H1 (cell line): Measurements from ENCODE around the gene CCT6A. TPM values are rescaled to one million over a fixed set of nuclear protein-coding genes. Genes with fewer than 3 reads are reported as not detected.
A peak's percentile ranks its signal among the peaks of the same experiment; 100 is the strongest.

Experiments
- ASH2L ChIP-seq: fragments of 200-600, 300-600 bp; sonication (generic); IDR thresholded peaks from one replicate; pipeline ENCODE4 v1.7.1; 2017; ENCODE audit warnings: low read length
- BACH1 ChIP-seq: IDR thresholded peaks from 2 replicates; pipeline ENCODE4 v1.6.1; 2012; ENCODE audit warnings: low read length, improper control_type of control experiment
- BRCA1 ChIP-seq: IDR thresholded peaks from 2 replicates; pipeline ENCODE4 v1.6.1; 2012; ENCODE audit warnings: low read depth, low read length, improper control_type of control experiment
- CBX5 ChIP-seq: fragments of 300-800, 300-1000 bp; sonication (generic); IDR thresholded peaks from 2 replicates; pipeline ENCODE4 v1.7.1; 2016; ENCODE audit warnings: antibody characterized with exemption, low read length, low read depth
- CBX8 ChIP-seq: fragments of 300-800, 300-1000 bp; sonication (generic); IDR thresholded peaks from 2 replicates; pipeline ENCODE4 v1.7.1; 2016; ENCODE audit warnings: low read depth, low read length, borderline replicate concordance
- CTBP2 ChIP-seq: IDR thresholded peaks from 2 replicates; pipeline ENCODE4 v1.7.0; 2011; ENCODE audit warnings: borderline replicate concordance, mild to moderate bottlenecking, moderate library complexity, mixed read lengths, low read length; ENCODE audit not compliant: insufficient read depth, insufficient read length
- HDAC2 ChIP-seq, 2 experiments: fragments of 300-600 bp in 1 of 2; sonication (generic) in 1 of 2; IDR thresholded peaks; 2 replicates each; pipeline ENCODE4 v1.6.1; 2011 to 2012; ENCODE audit warnings: low read depth in 2 of 2, low read length in 2 of 2, mild to moderate bottlenecking in 2 of 2, moderate library complexity in 2 of 2, borderline replicate concordance in 1 of 2, inconsistent platforms in 1 of 2
- JUN ChIP-seq: IDR thresholded peaks from 2 replicates; pipeline ENCODE4 v1.6.1; 2011; ENCODE audit warnings: low read depth, mild to moderate bottlenecking, improper control_type of control experiment, low read length
- JUND ChIP-seq: IDR thresholded peaks from 2 replicates; pipeline ENCODE4 v1.6.1; 2011; ENCODE audit warnings: mild to moderate bottlenecking, improper control_type of control experiment, low read length
- MAFK ChIP-seq: IDR thresholded peaks from 2 replicates; pipeline ENCODE4 v1.6.1; 2012; ENCODE audit warnings: low read depth, mild to moderate bottlenecking, improper control_type of control experiment, low read length
- POLR2A ChIP-seq, 2 experiments: IDR thresholded peaks; 1 replicate in 1 of 2; 2 replicates in 1 of 2; pipeline ENCODE4 v1.6.1; 2011; ENCODE audit warnings: low read depth in 2 of 2, low read length in 2 of 2, mild to moderate bottlenecking in 2 of 2; ENCODE audit errors: control extremely low read depth in 1 of 2
- RFX5 ChIP-seq: IDR thresholded peaks from 2 replicates; pipeline ENCODE4 v1.6.1; 2011; ENCODE audit warnings: low read depth, low read length, improper control_type of control experiment, borderline replicate concordance
- SIN3A ChIP-seq, 2 experiments: IDR thresholded peaks in 1 of 2; conservative IDR thresholded peaks in 1 of 2; 2 replicates each; pipeline ENCODE4 v1.6.1; 2011 to 2012; ENCODE audit warnings: low read length in 2 of 2, improper control_type of control experiment in 1 of 2, low read depth in 1 of 2, mild to moderate bottlenecking in 1 of 2
- SIRT6 ChIP-seq: IDR thresholded peaks from one replicate; pipeline ENCODE4 v1.7.1; 2012; ENCODE audit warnings: low read length, inconsistent platforms
- TAF7 ChIP-seq: optimal IDR thresholded peaks from 2 replicates; pipeline ENCODE3; 2011; ENCODE audit warnings: low read depth, mild to moderate bottlenecking, inconsistent platforms, low read length, moderate library complexity, borderline replicate concordance
- polyA plus RNA-seq, 7 experiments: library from polyadenylated mRNA; depleted of rRNA in 3 of 7; stranded (reverse) in 5 of 7; unstranded in 2 of 7; fragments of >200 nt in 5 of 7; fragments of 200-250 nt in 2 of 7; gene quantifications; 1 replicate in 5 of 7; 2 replicates in 1 of 7; 4 replicates in 1 of 7; pipeline versions ENCODE4 v1.2.1 to v1.2.3, GENCODE V29; 2011 to 2013; ENCODE audit warnings: missing spikeins in 2 of 7, mixed read lengths in 2 of 7
- total RNA-seq: library from RNA; stranded (reverse); fragmentation: NEBNext Ultra II Directional; extraction: Animal tissue kit (Norgen Biotek cat#: 25700); gene quantifications from 2 replicates; pipeline ENCODE4 v1.2.1, GENCODE V29; 2021

CCT6A gene
- total and polyA plus RNA-seq, 2 of the 8 experiments (the other 6 are each of a cell fraction or from before 2014, with no cell fraction given): 201 to 272 TPM

DNA sequence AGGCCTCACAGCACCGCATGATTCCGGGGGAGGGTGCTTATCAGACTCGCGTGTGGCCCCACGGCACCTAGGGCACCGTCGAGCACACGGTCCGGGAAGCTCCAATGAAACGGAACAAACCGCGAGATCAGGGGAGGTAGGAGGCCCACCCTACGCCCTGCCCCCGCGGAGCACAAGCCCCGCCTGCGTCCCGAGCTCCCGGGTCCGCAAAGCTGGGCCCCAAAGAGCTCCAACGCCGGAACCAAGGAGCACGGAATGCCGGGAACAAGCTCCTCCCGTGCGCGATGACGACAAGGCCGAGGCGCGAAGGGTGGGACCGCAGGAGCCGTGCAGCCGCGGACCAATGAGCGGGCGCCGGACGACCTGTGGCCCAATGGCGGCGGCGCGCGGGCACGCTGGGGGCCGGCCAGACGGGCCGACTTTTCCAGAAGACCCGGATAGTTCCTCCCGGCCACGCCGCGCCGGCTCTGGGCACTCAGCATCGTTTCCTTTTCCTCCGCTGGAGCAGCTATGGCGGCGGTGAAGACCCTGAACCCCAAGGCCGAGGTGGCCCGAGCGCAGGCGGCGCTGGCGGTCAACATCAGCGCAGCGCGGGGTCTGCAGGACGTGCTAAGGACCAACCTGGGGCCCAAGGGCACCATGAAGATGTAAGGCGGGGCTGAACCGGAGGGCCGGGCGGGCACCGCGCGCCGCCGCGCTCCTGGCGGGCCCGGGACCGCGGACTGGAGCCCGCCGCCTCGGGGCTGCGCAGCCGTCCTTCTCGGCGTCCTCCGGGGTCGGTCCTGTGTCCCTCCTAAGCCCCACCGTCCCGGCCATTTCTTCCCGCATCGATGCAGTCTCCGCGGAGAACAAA, at the start of gene CCT6A, which contains the start of gene PSPH (continued):
- TF ChIP-seq CBX5 (no peak), SIRT6 (no peak), SIN3A (conservative IDR thresholded peaks at IDR 0.05 in 1 of 2, IDR thresholded peaks at IDR 0.05 in 1 of 2; ENCODE audit: low read depth in 1 of 2, low read length in 2 of 2) (no peak), HDAC2 (IDR thresholded peaks at IDR 0.05; ENCODE audit: borderline replicate concordance in 1 of 2, low read depth in 2 of 2, low read length in 2 of 2) (no peak; a peak in 1 of 4 replicates), POLR2A (IDR thresholded peaks at IDR 0.05; ENCODE audit: control extremely low read depth in 1 of 2, low read depth in 2 of 2, low read length in 2 of 2) (peak; percentile 85 to 99), JUND (no peak), TAF7 (peak; percentile 97), JUN (no peak), RFX5 (no peak), MAFK (no peak), BACH1 (no peak; the same call in 1 of the 2 replicates), BRCA1 (peak; percentile 61; the same call in 1 of the 2 replicates), CTBP2 (no peak), ASH2L (peak; percentile 29), CBX8 (no peak)
